ENCODE data around the gene TSPAN9. TPM values are rescaled to one million over a fixed set of nuclear protein-coding genes. Genes with fewer than 3 reads are reported as not detected.

The TSPAN9 gene
- total RNA-seq, 1 donor from 2014 or later: 114 TPM

DNA sequence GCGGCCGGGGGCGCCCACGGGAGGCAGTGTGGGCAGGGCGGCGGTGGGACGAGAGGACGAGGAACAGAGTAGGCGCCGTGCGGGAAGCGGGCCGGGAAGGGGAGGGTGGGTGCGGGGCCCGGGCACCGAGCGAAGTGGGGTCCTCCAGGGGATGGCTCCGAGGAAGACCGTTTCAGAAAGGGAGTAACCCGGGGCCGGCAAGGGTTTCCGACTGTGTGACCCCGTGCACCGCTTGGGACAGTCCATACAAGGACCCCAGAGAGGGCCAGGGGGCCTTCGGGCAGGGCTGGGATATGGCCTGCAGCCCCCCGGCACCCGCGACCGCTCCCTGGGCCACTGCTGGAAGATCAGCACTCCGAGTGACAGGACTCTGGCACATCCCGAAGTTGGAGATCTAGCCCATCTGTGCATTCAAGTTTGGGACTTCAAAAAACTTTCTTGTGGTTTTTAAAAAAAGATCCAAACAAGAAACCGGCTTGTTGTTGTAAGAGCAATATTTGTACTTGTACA lies 448 bp downstream of the TSPAN9 start:
- Mint-ChIP-seq H3K36me3 (ENCODE audit: unreplicated experiment) (peaks cover 3% of the 10 kb centered on the region), H3K4me1 (ENCODE audit: unreplicated experiment) (peaks cover 33% of the 10 kb centered on the region), H3K4me3 (ENCODE audit: unreplicated experiment) (peak overlapping the region; percentile 78), H3K27ac (ENCODE audit: unreplicated experiment) (peak overlapping the region; percentile 54), H3K27me3 (ENCODE audit: unreplicated experiment) (no peaks in the 10 kb centered on the region), H3K9me3 (ENCODE audit: unreplicated experiment) (no peaks in the 10 kb centered on the region)
- DNase-seq (ENCODE audit: extremely low spot score, unreplicated experiment): no peak
- TF ChIP-seq, protein P1, sequence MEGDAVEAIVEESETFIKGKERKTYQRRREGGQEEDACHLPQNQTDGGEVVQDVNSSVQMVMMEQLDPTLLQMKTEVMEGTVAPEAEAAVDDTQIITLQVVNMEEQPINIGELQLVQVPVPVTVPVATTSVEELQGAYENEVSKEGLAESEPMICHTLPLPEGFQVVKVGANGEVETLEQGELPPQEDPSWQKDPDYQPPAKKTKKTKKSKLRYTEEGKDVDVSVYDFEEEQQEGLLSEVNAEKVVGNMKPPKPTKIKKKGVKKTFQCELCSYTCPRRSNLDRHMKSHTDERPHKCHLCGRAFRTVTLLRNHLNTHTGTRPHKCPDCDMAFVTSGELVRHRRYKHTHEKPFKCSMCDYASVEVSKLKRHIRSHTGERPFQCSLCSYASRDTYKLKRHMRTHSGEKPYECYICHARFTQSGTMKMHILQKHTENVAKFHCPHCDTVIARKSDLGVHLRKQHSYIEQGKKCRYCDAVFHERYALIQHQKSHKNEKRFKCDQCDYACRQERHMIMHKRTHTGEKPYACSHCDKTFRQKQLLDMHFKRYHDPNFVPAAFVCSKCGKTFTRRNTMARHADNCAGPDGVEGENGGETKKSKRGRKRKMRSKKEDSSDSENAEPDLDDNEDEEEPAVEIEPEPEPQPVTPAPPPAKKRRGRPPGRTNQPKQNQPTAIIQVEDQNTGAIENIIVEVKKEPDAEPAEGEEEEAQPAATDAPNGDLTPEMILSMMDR (IDR thresholded peaks at IDR 0.05): no peak

DNA sequence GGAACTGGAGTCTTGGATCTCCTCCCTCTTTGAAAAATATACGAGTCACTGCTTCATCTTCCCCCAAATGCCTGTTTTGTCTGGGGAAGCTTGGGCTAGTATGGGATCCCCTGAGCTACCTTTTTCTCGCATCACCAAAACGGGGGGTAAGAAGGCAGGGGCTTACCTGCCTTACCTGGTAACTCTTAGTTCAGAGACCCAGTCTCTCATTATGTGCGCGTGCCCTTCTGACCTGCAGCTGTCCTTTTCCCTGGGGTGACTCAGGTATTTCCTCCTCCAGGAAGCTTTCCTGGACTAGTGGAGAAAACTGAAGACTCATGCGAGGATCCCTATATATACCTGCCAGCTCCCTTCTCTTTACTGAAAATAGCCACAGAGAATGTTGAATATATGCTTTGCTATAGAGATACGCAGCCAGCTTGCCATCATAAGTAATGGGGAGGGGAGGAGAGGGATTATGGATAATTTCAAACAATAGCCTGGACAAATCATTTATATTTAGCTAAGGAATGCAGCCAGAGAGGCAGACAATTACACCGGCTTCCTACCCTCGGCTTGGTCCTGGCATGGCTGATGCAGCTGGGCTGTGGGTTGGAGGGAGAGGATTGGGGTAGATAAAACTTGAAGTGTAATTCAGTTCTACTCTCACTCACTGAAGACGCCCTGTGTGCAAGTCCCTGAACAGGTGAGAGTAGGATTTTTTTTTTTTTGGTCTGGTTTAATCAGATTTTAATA lies 1.1 kb downstream of the TSPAN9 start:
- TF ChIP-seq, protein P1 (IDR thresholded peaks at IDR 0.05): no peak
- Mint-ChIP-seq H3K4me3 (ENCODE audit: unreplicated experiment) (peak overlapping the region; percentile 78), H3K36me3 (ENCODE audit: unreplicated experiment) (peaks cover 3% of the 10 kb centered on the region), H3K4me1 (ENCODE audit: unreplicated experiment) (peaks cover 38% of the 10 kb centered on the region), H3K27ac (ENCODE audit: unreplicated experiment) (peak overlapping the region; percentile 45), H3K27me3 (ENCODE audit: unreplicated experiment) (no peaks in the 10 kb centered on the region), H3K9me3 (ENCODE audit: unreplicated experiment) (no peaks in the 10 kb centered on the region)
- DNase-seq (ENCODE audit: extremely low spot score, unreplicated experiment): no peak

DNA sequence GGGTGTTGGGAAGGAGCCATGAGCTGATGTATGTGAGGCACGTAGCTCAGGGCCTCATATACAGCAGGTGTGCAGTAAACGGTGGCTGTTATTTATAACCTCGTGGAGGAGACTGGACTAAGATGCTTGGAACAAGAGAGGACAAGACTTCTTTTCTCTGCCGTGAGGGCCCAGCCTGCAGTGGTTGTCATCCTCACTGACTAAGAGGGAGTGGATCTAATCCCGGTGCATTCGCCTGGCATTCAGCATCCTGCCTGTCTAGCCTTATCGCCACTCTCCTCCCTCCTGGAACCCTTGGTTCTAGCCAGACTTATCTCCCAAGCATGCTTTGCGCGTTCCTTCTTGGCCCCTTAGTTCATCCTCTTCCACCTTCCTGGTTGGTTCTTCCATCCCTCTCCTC lies 3.9 kb downstream of the TSPAN9 start:
- no peaks in the 10 kb centered on the region for H3K9me3 Mint-ChIP-seq (ENCODE audit: unreplicated experiment)
- H3K4me1 Mint-ChIP-seq (ENCODE audit: unreplicated experiment): peaks cover 36% of the 10 kb centered on the region
- no peak overlapping the region for H3K4me3 Mint-ChIP-seq (ENCODE audit: unreplicated experiment)
- no peak for DNase-seq (ENCODE audit: extremely low spot score, unreplicated experiment)
- H3K27ac Mint-ChIP-seq (ENCODE audit: unreplicated experiment): no peak overlapping the region
- no peaks in the 10 kb centered on the region for H3K27me3 Mint-ChIP-seq (ENCODE audit: unreplicated experiment)
- peaks cover 24% of the 10 kb centered on the region for H3K36me3 Mint-ChIP-seq (ENCODE audit: unreplicated experiment)
- TF ChIP-seq, protein P1 (IDR thresholded peaks at IDR 0.05): no peak

DNA sequence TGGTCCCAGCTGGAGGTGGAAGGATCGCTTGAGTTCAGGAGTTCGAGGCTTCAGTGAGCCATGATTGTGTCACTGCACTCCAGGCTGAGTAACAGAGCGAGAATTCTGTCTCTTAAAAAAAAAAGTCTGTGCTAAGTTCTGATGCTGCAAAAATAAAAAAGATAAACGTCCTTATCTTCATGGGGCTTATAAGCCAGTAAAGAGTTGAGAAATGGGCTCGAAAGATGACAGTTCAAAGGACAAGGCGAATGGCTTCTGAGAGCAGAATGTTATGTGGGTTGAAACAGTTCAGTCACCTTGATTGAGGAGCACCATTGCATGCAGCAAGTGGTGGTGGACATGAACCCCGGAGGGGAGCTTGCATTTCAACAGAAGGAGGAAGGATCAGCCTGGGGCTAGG lies 4.7 kb downstream of the TSPAN9 start:
- DNase-seq (ENCODE audit: extremely low spot score, unreplicated experiment): no peak
- peaks cover 30% of the 10 kb centered on the region for H3K36me3 Mint-ChIP-seq (ENCODE audit: unreplicated experiment)
- H3K4me1 Mint-ChIP-seq (ENCODE audit: unreplicated experiment): peaks cover 33% of the 10 kb centered on the region
- H3K4me3 Mint-ChIP-seq (ENCODE audit: unreplicated experiment): no peak overlapping the region
- TF ChIP-seq, protein P1 (IDR thresholded peaks at IDR 0.05): no peak
- no peak overlapping the region for H3K27ac Mint-ChIP-seq (ENCODE audit: unreplicated experiment)
- H3K27me3 Mint-ChIP-seq (ENCODE audit: unreplicated experiment): no peaks in the 10 kb centered on the region
- H3K9me3 Mint-ChIP-seq (ENCODE audit: unreplicated experiment): no peaks in the 10 kb centered on the region

DNA sequence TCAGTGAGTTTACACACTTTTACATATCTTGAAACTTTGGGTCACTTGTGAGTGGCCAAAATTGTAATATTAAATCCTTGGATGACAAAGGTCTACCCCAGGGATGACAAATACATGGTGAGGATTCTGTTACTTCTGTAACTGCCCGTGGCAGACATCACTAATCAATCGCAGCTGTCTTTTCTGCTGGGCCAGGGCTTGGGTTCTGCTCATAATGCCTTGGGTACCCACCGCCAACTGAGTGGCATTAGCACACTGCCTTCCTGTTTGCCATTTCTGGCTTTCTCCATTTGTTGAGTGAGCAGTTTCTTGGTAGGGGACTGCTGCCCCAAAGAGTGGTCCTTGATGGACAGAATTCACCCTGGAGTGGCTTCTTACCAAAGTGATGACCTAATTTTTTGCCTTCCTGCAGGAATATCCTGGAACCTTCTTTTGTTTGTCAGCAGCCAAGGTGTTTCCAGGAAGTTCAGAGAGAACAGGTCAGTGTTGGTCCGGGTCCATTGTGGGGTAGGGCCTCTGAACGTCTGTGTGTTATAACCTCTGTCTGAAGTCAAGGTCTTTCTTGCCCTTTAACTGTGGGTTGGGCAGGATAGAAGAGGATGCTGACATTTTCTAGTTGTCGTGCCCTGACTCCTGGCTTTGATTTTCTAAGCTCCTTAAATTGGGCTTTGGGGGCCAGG lies 6.2 kb downstream of the TSPAN9 start:
- Mint-ChIP-seq H3K9me3 (ENCODE audit: unreplicated experiment) (no peaks in the 10 kb centered on the region), H3K4me3 (ENCODE audit: unreplicated experiment) (no peak overlapping the region), H3K27ac (ENCODE audit: unreplicated experiment) (no peak overlapping the region), H3K36me3 (ENCODE audit: unreplicated experiment) (peaks cover 30% of the 10 kb centered on the region), H3K4me1 (ENCODE audit: unreplicated experiment) (peaks cover 31% of the 10 kb centered on the region), H3K27me3 (ENCODE audit: unreplicated experiment) (no peaks in the 10 kb centered on the region)
- TF ChIP-seq, protein P1 (IDR thresholded peaks at IDR 0.05): no peak
- DNase-seq (ENCODE audit: extremely low spot score, unreplicated experiment): no peak
